KBM-7 (cell line): ENCODE results near the gene RPS6KA5.
"Not testable (repeated sequence)": the region's sequence is repeated elsewhere in the genome, so short reads cannot be mapped to it uniquely, and the experiment has no call there.

Experiments
- DNase-seq: peaks from one replicate; pipeline ENCODE4 v3.0.0-alpha.2; 2015
- in situ Hi-C: fragments of 300-500 bp; cut with MboI; formaldehyde crosslinking; loops from 2 replicates; pipeline ENCODE4 v1.14.3; 2020; ENCODE audit warnings: low sequenced_read_pairs, low pct_unique_long_range_greater_than_20kb, mixed read lengths

RPS6KA5 gene

DNA sequence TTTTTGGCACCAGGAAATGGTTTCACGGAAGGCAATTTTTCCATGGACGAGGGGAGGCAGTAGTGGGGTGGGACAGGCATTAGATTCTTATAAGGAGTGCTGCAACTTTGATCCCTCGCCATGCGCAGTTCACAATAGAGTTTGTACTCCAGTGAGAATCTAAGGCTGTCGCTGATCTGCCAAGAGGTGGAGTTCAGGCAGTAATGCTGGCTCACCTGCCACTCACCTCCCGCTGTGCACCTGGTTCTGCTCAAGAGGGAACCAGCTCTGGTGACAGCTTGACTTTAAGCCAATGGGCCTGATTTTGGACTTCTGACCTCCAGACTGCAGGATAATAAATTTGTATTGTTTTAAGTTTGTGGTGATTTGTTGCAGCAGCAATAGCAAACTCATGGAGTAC, 163.4 kb downstream of the RPS6KA5 start:
- in situ Hi-C loops = no loop called here
- no peak for DNase-seq

DNA sequence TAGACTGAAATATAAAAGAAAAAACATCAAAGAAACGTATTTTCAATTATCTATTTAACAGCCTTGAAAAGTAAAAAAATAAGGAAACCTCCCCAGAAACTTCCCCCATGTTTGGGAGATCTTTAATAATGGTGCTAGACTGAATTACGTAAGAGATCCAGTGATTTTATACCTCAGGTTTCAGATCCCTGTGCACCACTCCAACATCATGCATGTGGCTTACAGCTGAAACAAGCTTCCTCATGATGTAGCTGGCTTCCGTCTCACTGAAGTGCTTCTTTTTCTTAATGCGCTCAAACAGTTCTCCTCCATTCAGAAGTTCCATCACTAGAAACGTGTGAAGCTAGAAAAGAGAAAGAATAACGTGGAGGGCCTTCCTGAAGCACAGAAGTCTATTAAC, 166.2 kb downstream of the RPS6KA5 start:
- in situ Hi-C loops = no loop called here
- DNase-seq = no peak

DNA sequence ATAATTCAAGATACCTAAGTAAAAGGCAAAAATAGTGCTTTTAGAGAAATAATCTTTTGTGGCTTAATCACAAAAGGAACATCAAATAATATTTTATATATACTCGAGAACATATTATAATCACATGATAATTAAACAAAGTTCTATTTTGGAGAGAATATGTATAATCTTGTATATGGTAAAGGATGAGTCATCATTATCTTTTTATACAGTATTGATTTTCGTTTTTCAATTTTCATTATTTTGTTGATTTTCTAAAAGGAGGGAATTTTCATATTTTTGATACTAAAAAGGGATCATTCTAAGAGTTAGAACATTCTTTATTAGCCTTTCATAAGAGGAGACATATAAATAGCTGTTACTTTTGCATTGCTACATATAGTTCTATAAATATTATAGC, 166.9 kb downstream of the RPS6KA5 start:
- DNase-seq = no peak
- in situ Hi-C loops = no loop called here

DNA sequence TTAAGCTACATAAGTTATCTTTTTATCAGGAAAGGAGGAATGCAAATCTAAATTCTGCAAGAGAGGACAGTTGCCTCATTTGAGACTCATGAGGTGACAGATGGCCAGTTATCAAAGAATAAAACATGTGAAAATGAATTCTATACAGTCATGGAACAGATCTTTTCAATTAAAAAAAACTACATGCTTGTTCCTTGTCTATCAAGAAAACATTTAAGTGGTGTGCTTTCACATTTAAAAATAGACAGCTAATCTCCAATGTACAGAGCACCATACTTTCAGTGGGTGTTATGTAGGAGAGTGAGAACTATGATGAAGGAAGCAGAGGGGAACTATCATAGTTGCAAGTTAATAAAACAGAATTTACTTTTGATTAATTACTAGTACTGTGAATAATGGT, 167.5 kb downstream of the RPS6KA5 start:
- DNase-seq = no peak
- in situ Hi-C loops = no loop called here

DNA sequence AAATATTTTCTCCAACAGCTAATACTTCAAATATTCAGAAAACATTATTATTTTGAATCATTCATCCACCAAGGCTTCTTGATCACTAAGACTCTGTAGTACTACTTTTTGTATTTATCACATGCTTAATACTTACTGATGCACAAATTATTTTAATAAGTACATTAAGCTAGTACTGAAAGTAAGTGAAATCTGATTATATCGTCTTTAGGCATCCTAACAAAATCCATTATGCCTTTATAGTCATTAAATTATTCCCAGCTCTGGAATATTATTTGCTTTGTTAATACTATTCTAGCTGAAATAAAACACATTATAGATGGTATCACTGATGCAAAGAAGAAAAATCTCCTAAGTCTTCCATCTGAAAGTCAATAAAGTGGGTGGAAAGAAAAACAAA, 169.1 kb downstream of the RPS6KA5 start:
- no peak for DNase-seq
- in situ Hi-C loops = no loop called here

DNA sequence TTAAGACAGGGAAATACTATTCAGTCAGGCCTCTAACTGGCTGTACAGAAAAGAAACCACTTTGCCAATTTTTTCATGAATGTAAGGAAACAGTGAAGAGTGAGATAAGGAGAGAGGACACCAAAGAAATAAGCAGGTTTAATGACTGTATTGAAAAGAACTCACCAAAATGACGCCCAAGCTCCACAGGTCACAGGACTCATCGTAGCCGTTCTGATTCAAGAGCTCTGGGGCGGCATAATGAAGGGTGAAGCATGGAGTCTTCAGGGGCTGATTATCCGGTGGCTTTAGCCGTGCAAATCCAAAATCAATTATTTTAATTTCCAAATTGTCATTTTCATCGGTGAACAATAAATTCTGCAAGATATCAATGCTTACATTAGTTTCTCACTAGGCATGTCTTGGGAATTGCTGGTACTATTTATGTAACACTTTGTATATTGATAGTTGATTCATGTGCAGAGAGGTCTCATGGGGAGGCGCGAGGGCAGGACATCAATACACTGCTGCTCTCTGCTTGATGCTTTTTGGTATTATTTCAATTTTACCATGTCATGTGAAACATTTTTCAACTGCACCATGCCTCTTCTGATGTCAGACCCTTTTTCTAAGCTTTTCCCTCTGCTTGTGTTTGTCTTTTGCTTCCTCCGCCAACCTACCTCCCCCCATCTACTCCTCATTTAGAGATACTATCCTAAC, 170.0 kb downstream of the RPS6KA5 start:
- in situ Hi-C loops = no loop called here
- no peak for DNase-seq

DNA sequence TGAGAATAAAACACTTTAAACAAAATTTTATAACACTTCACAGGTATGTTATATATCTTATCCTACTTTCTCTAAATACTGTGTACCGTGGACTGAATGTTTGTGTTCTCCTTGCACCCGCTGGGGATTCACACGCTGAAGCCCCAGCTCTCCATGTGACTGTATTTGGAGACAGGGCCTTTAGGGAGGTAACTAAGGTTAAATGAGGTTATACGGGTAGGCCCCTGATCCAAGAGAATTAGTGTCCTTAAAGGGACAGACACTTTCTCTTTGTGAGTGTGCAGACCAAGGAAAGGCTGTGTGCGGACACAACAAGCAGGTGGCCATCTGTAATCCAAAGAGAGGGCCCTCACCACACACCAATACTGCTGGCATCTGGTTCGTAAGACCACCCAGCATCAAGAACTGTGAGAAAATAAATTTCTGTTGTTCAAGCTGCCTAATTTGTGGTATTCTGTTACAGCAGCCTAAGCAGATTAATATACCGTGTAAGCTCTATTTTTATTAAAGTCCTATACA, 174.1 kb downstream of the RPS6KA5 start:
- DNase-seq = no peak
- in situ Hi-C loops = no loop called here

DNA sequence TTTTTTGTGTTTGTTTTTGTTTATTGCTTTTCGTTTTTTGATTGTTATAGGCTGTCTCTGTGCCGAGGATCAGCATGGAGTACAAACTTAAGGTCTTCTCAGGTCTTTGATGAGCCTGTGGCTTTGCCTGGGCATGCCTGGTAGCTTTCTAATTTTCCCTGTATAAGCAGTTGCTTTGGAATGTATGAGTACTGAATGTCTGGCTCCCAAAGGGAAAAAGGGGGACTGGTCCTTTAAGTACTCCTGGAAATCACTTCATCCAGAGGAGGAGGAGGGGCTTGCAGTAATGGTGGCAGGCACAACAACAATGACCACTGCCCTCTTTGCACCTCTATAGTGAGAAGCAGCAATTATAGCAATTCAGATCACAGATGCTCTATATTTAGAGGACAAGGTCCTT, 176.7 kb downstream of the RPS6KA5 start:
- no peak for DNase-seq
- in situ Hi-C loops = no loop called here

DNA sequence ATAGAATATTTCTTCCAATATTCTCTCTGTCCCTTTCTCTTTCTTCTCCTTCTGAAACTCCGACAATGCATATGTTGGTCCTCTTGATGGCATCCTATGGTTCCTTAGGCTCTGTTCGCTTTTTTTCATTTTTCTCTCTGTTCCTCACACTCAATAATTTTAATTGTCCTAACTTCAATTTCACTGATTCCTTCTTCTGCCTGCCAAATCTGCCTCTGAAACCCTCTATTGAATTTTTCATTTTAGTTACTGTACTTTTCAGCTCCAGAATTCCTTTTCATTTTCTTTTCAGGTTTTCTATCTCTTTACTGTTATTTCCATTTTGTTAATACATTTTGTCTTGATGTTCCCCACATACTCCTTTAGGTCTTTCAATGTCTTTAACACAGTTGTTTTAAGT, 177.2 kb downstream of the RPS6KA5 start:
- in situ Hi-C loops = no loop called here
- DNase-seq = no peak

DNA sequence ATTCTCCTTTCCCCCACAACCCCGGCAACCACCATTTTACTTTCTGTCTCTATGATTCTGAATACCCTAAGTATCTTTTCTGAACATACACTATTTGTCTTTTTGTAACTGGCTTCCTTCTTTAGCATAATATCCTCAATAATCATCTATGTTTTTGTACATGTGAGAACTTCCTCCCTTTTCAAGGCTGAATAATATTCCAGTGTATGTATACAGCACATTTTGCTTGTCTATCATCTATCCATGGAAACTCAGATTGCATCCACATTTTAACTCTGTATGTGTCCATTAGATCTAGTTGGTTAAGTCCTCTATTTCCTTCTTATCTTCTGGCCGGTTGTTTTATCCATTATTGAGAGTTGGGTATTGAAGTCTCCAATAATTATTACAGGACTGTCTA, 180.2 kb downstream of the RPS6KA5 start:
- no peak for DNase-seq
- in situ Hi-C loops = no loop called here

DNA sequence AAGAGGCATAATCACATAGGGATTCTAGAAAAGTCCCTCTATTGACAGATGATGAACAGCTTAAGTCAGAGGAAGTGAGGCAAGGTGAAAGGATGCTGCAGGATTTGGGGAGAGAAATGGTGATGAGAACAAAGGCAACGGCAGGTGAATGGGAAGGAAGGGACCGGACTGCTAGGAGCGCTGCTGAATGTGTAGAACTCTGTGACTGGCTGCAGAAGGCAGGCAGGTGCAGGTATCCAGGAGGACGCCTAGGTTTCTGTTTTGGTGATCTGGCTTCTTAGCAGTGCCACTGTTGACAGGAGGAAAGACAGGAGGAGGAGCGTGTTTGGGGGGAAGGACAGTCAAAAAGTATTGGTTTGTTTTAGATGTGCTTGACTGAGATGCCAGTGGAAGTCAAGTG, 185.8 kb downstream of the RPS6KA5 start:
- no peak for DNase-seq
- in situ Hi-C loops = no loop called here

DNA sequence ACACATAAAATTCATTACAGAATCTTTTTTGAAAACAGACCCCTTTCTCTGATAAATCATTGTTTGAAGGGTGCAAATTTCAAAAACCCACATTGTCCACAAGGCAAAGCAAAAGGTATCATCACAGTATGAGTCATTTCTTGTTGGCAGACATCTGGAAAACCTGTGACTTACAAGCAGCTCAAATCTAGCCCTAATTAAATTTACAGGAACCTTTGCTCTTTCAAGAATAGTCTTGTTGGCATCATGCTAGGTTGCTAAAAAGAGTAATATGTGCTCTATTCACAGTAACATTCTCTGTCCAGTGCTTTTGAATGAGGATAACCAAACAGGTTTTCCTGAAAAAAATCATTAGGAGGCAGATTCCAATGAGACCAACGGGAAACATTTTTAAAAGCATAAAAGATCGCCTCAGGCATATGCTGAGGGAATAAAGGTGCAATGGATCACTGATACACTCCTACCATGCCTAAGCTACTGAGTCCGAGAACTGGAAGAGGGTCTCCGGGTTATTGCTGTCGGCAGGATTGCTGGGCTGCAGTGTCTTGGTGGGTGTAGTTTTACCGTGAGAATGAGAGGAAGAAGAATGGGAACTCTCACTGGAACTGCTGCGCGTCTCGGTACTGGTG, 188.7 kb downstream of the RPS6KA5 start:
- in situ Hi-C loops = no loop called here
- DNase-seq = peak; percentile 7

DNA sequence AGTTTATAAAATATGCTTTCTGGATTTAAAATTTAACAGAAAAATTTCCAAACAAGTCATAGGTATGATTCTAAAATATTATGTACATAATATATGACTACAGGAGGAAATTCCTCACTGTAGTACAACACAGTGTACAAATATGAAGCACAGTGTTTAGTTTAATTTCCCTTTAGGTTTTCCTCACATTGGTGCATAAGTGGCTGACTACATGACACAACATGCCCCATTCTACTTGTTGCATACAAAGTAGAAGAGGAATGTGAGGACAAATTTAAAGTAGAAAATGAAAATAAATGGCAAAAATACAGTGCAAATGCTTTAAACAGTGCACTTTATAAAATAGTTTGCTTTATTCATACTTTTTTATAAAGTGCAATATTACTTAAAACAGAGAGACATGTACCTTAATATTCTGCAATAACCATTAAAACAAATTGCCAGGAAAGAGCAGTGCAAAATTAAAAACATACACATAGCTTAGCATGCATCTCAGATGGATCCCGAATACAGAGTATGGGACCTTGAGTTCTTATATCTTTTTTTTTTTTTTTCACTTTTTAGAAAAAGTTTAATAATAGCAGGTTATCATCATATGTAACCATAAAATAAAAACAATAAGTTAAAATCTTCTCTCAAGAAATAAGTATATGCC, 189.4 kb downstream of the RPS6KA5 start:
- in situ Hi-C loops = no loop called here
- no peak for DNase-seq

DNA sequence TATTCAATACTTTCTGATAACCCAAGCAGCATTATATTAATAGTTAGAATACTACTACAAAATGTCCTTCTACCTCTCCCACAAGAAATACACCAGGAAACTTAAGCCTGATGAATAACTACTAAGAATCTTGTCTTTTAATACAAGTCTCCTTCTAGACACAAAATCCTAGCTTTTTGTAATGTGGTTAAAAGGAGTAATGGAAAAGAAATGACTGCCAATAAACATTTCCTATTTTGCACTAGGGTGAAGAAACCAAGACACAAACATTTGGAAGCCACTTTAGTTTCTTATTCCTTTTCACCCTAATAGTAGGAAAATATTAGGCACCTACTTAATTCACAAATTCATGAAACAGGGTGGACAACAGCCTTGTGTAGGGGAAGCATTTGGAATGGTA, 192.9 kb downstream of the RPS6KA5 start:
- no peak for DNase-seq
- in situ Hi-C loops = no loop called here

DNA sequence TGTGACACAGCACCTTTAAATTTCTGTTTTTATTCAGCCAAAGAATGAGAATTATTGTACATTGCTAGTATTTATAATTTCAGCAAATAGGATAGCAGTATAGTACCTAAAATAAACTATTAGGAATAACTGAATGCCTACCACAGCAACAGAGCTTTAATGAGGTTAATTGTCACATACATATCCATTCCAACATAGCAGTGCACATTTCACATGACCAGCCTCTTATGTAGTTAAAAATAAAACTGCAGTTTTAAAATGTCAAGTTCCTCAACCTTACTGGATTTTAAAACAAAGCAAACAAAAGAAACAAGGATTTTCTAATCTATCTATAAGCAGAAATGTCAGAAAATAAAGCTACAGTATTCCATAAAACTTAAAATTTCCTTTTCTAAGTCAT, 193.6 kb downstream of the RPS6KA5 start:
- DNase-seq = no peak
- in situ Hi-C loops = no loop called here

DNA sequence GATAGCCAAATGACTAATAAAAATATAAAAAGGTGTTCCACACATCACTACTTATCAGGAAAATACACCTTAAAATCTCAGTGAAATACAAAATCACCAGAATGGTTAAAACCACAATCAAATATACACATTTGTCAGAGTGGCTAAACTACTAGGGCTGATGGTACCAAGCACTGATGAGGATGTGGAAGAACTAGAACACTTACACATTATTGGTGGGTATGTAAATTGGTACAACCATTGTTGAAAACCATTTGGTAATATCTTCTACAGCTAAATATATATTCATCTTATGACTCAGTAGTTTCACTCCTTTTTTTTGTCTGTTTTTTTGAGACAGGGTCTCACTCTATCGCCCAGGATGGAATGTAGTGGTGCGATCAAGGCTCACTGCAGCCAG, 195.7 kb downstream of the RPS6KA5 start:
- in situ Hi-C loops = no loop called here
- DNase-seq = no peak

DNA sequence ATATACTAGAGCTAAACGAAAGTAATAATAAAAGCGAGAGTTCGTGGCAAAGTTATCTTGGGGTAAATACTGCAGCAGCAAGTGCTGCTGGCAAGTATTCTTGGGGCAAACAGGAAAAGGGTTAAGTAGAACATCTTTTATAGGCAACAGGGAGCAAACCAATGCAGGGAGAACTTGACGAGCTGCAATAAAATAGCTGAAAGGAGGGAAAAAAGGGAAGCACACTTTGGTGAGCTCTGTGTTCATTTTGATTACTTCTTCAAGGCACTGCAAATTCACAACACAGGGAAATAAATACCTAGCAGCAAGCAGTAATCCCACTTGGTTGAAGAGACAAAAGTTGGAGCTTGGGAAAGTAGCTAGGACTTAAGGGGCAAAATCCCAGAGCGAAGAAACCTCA, 201.9 kb downstream of the RPS6KA5 start:
- in situ Hi-C loops = no loop called here
- DNase-seq = peak; percentile 61

DNA sequence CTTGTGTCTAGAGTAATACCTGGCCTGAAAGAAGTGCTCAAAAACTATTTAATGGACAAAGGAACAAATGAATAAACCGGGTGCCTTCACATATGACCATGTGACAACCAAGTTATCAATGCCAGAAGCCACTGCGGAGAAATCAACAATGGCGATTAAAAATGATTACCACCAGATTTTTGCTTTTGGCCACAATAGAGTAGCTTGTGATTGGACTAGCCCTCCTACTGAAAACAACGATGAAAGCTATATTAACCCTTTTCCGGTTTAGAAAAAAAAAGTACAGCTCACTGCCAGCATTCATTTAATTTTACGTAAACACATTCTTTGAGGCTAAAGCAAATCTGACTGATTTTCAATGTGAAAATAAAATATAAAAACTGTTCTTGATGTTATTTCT, 202.6 kb downstream of the RPS6KA5 start:
- in situ Hi-C loops = no loop called here

DNA sequence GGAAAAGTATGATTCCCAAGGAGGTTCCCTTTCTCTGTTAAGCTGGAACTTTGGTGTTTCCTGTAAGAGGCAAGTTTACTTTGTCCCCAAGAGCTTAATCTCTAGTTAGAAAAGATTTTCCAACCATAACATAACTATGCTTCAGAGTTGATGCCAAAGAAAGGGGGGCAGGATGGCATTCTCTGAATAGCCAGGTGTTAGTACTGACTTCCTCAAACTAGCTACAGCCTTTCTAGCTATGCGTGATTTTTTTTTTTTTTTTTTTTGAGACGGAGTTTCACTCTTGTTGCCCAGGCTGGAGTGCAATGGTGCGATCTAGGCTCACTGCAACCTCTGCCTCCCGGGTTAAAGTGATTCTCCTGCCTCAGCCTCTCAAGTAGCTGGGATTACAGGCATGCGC, 204.3 kb downstream of the RPS6KA5 start:
- in situ Hi-C loops, DNase-seq: not testable (repeated sequence)

More for the DNA sequence above, 202.6 kb downstream of the RPS6KA5 start:
- DNase-seq = no peak

DNA sequence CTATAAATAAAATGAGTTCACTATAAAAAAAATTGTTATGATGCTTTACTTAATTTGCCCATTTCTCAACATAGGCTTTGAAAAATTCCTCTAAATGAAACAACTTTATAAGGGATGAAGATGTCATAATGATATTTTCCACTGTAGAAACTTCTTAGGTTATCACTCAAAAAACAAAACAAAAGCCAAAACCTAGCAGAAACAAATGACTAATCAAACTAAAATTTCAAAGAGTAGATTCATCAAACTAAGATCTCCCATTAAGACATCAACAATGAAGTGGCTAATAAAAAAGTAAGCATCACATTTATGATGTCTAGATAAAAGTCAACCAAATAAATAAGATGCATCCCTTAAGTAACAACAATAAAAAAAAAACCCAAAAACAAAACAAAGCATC, 207.3 kb downstream of the RPS6KA5 start:
- in situ Hi-C loops = no loop called here
- DNase-seq = no peak
